GM13977 (cell line): Measurements from ENCODE around the gene CAMTA1.

ENCODE experiments used
- DNase-seq: peaks from one replicate; pipeline ENCODE4 v3.0.0; 2012; ENCODE audit warnings: low spot score
- in situ Hi-C: fragments of 300-500 bp; cut with MboI; formaldehyde crosslinking; loops from one replicate; pipeline ENCODE4 v1.12.0; 2022; ENCODE audit warnings: low sequenced_read_pairs, low pct_unique_long_range_greater_than_20kb, mixed read lengths, inconsistent platforms; ENCODE audit not compliant: unreplicated experiment
- TF ChIP-seq, protein P1 (sequence below): IDR thresholded peaks from 2 replicates; pipeline ENCODE4 v1.5.1; 2012; ENCODE audit warnings: mild to moderate bottlenecking, control low read depth; ENCODE audit not compliant: insufficient read depth; ENCODE audit errors: extremely low read depth, missing control alignments

Gene CAMTA1

GRCh38 chr1:7335224-7335879 is 550.1 kb downstream of the CAMTA1 start:
- DNase-seq: no peak
- TF ChIP-seq, protein P1, sequence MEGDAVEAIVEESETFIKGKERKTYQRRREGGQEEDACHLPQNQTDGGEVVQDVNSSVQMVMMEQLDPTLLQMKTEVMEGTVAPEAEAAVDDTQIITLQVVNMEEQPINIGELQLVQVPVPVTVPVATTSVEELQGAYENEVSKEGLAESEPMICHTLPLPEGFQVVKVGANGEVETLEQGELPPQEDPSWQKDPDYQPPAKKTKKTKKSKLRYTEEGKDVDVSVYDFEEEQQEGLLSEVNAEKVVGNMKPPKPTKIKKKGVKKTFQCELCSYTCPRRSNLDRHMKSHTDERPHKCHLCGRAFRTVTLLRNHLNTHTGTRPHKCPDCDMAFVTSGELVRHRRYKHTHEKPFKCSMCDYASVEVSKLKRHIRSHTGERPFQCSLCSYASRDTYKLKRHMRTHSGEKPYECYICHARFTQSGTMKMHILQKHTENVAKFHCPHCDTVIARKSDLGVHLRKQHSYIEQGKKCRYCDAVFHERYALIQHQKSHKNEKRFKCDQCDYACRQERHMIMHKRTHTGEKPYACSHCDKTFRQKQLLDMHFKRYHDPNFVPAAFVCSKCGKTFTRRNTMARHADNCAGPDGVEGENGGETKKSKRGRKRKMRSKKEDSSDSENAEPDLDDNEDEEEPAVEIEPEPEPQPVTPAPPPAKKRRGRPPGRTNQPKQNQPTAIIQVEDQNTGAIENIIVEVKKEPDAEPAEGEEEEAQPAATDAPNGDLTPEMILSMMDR: no peak
- in situ Hi-C loops: no loop called here

DNA sequence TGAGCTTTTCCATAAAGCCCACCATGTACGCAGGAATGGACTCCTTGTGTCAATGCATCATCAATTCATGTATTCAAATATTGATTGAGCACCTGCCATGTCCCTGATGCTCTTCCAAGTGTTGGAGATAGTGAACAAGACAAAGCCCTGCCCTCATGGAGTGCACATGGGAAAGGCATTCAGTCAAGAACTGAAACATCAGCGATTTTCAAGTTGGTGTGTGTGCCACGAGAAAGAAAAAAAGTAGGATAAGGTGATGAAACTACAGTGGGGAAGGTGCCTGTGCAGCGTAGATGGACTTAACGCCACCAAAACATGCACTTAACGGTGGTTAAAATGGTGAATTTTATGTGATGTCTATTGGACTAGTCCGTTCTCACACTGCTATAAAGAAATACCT is 553.2 kb downstream of the CAMTA1 start:
- in situ Hi-C loops: no loop called here
- TF ChIP-seq, protein P1: no peak

DNA sequence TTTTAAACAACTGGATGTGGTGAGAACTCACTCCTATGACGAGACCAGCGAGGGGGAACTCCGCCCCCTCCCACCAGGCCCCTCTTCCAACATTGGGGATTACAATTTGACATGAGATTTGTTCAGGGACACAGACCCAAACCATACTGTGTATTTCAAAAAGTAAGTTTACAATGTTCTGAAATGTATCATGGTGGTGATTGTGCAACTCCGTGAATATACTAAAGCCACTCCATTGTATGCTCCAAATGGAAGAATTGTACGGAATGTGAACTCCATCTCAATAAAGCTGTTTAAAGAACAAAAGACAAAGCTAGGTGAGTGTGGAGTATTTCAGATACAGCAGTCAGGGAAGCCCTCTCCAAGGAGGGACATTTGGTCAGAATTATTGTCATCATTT is 553.8 kb downstream of the CAMTA1 start:
- TF ChIP-seq, protein P1: no peak
- in situ Hi-C loops: no loop called here
- DNase-seq: no peak

More for the DNA sequence above, 553.2 kb downstream of the CAMTA1 start:
- DNase-seq: no peak

DNA sequence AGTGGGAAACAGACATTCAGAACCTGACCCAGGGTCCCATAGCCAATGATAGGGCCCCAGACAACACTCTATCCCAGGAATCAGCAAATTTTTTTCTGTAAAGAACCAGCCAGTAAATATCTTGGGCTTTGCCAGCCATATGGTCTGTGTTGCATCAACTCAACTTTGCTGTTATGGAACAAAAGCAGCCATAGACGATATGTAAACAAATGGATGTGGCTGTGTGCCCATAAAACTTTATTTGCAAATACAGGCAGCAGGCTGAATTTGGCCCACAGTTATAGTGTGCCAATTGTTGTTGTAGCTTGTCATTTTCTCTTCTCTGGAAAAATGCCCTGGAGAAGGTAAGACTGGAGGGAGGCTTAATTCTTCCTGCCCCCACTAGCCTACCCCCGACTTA is 554.7 kb downstream of the CAMTA1 start:
- TF ChIP-seq, protein P1: no peak
- in situ Hi-C loops: no loop called here
- DNase-seq: no peak

GRCh38 chr1:7341145-7341905 is 556.1 kb downstream of the CAMTA1 start:
- TF ChIP-seq, protein P1: no peak
- no peak for DNase-seq
- in situ Hi-C loops: no loop called here

- TF ChIP-seq, protein P1: no peak
- no peak for DNase-seq
- in situ Hi-C loops: no loop called here
Observed at GRCh38 chr1:7343882-7344281, 558.6 kb downstream of the CAMTA1 start.
